Calu3 (cell line): ENCODE data around the gene MUSTN1. TPM values are rescaled to one million over a fixed set of nuclear protein-coding genes. Genes with fewer than 3 reads are reported as not detected.

ENCODE experiments used
- BruUV-seq: library from RNA; stranded (reverse); fragments of 400-500 nt; replicated peaks from 2 replicates; lab custom pipeline; 2021; lab: Mats Ljungman, UMichigan
- CTCF ChIA-PET: fragments of 300-600 bp; sonication (Branson Sonifier 250); formaldehyde crosslinking; loops from one replicate; lab custom pipeline; 2022; ENCODE audit warnings: antibody characterized with exemption; lab: Charles Lee
- DNase-seq: peaks from one replicate; pipeline ENCODE4 v3.0.0; 2022
- H3K27ac Mint-ChIP-seq: one replicate; pipeline ENCODE4 v1.8.0; 2022; ENCODE audit warnings: mixed read lengths; ENCODE audit not compliant: unreplicated experiment
- H3K27me3 Mint-ChIP-seq: one replicate; pipeline ENCODE4 v1.8.0; 2022; ENCODE audit warnings: mixed read lengths; ENCODE audit not compliant: unreplicated experiment
- H3K36me3 Mint-ChIP-seq: one replicate; pipeline ENCODE4 v1.8.0; 2022; ENCODE audit warnings: mild to moderate bottlenecking, moderate library complexity, mixed read lengths; ENCODE audit not compliant: insufficient read depth, unreplicated experiment
- H3K4me1 Mint-ChIP-seq: one replicate; pipeline ENCODE4 v1.8.0; 2022; ENCODE audit warnings: mild to moderate bottlenecking, low read depth, mixed read lengths; ENCODE audit not compliant: unreplicated experiment
- H3K4me3 Mint-ChIP-seq: one replicate; pipeline ENCODE4 v1.8.0; 2022; ENCODE audit warnings: mild to moderate bottlenecking, low read depth, moderate library complexity, mixed read lengths; ENCODE audit not compliant: unreplicated experiment
- H3K9me3 Mint-ChIP-seq: one replicate; pipeline ENCODE4 v1.8.0; 2022; ENCODE audit warnings: low read depth, mixed read lengths; ENCODE audit not compliant: unreplicated experiment
- CTCF ChIP-seq: fragments of 200-600 bp; IDR thresholded peaks from one replicate; pipeline ENCODE4 v1.8.0; 2022; ENCODE audit warnings: antibody characterized with exemption; ENCODE audit not compliant: unreplicated experiment
- intact Hi-C: fragments of 100-400 bp; cut with micrococcal nuclease; formaldehyde crosslinking; loops from one replicate; pipeline ENCODE4 v1.10.0; 2022; ENCODE audit not compliant: unreplicated experiment
- total RNA-seq: library from RNA; stranded (reverse); gene quantifications from 2 replicates; pipeline ENCODE4 v1.2.3, GENCODE V29; 2022

MUSTN1 gene
- total RNA-seq, 1 experiment from 2014 or later, result 0.66 TPM

- no TSS peak for BruUV-seq
- intact Hi-C loops, result no loop called here
- H3K9me3 Mint-ChIP-seq, result no peaks in the 10 kb centered on the region
- DNase-seq, result no peak
- H3K4me3 Mint-ChIP-seq, result no peak overlapping the region
- H3K27me3 Mint-ChIP-seq, result no peaks in the 10 kb centered on the region
- CTCF ChIA-PET, result no interaction called here
- no peak overlapping the region for H3K27ac Mint-ChIP-seq
- no peaks in the 10 kb centered on the region for H3K4me1 Mint-ChIP-seq
- H3K36me3 Mint-ChIP-seq, result no peaks in the 10 kb centered on the region
- no peak for TF ChIP-seq CTCF
Measured at GRCh38 chr3:52846432-52846965, 11.7 kb upstream of the MUSTN1 start.

GRCh38 chr3:52845691-52846431, 11.0 kb upstream of the MUSTN1 start:
- Mint-ChIP-seq H3K36me3 (no peaks in the 10 kb centered on the region), H3K4me1 (no peaks in the 10 kb centered on the region), H3K4me3 (no peak overlapping the region), H3K9me3 (no peaks in the 10 kb centered on the region), H3K27me3 (no peaks in the 10 kb centered on the region), H3K27ac (no peak overlapping the region)
- no peak for DNase-seq
- CTCF ChIA-PET, result interaction anchor here (0.6 to 1.2 kb wide), 2 partner anchors 87 to 103 kb away, joined by 3 read pairs; no protein-coding TSS in a partner anchor
- peak; percentile 14 for TF ChIP-seq CTCF
- intact Hi-C loops, result no loop called here
- BruUV-seq, result no TSS peak

- no peak for TF ChIP-seq CTCF
- Mint-ChIP-seq H3K27me3 (no peaks in the 10 kb centered on the region), H3K27ac (no peak overlapping the region), H3K4me1 (no peaks in the 10 kb centered on the region), H3K4me3 (no peak overlapping the region), H3K36me3 (no peaks in the 10 kb centered on the region), H3K9me3 (no peaks in the 10 kb centered on the region)
- BruUV-seq, result no TSS peak
- CTCF ChIA-PET, result interaction anchor here (0.6 to 1.2 kb wide), 3 partner anchors 37 to 102 kb away, joined by 3 read pairs; no protein-coding TSS in a partner anchor
- no peak for DNase-seq
- intact Hi-C loops, result no loop called here
Measured at GRCh38 chr3:52845157-52845556, 10.3 kb upstream of the MUSTN1 start.

GRCh38 chr3:52844290-52844975, 9.6 kb upstream of the MUSTN1 start:
- DNase-seq, result no peak
- intact Hi-C loops, result no loop called here
- Mint-ChIP-seq H3K4me3 (no peak overlapping the region), H3K9me3 (no peaks in the 10 kb centered on the region), H3K27me3 (no peaks in the 10 kb centered on the region), H3K36me3 (no peaks in the 10 kb centered on the region), H3K4me1 (no peaks in the 10 kb centered on the region), H3K27ac (no peak overlapping the region)
- TF ChIP-seq CTCF, result no peak
- CTCF ChIA-PET, result interaction anchor here (0.7 kb wide), 1 partner anchor 38 kb away, joined by 3 read pairs; no protein-coding TSS in a partner anchor
- no TSS peak for BruUV-seq
